ENCODE data around the gene CEACAM19.
A peak's percentile ranks its signal among the peaks of the same experiment; 100 is the strongest.
"Not testable (repeated sequence)": the region's sequence is repeated elsewhere in the genome, so short reads cannot be mapped to it uniquely, and the experiment has no call there.

CEACAM19 gene

GRCh38 chr19:44703336-44704078, 32.2 kb downstream of the CEACAM19 start:
- no peak for DNase-seq

- no peak for DNase-seq
Observed at GRCh38 chr19:44704982-44705381, 33.7 kb downstream of the CEACAM19 start.

- DNase-seq: no peak
Observed at GRCh38 chr19:44705502-44706010, 34.3 kb downstream of the CEACAM19 start.

- DNase-seq: no peak
Observed at GRCh38 chr19:44706506-44707236, 35.4 kb downstream of the CEACAM19 start.

GRCh38 chr19:44707794-44708193, 36.5 kb downstream of the CEACAM19 start:
- no peak for DNase-seq

GRCh38 chr19:44708940-44709339, 37.7 kb downstream of the CEACAM19 start:
- no peak for DNase-seq

- DNase-seq: not testable (repeated sequence)
Observed at GRCh38 chr19:44709434-44710266, 38.4 kb downstream of the CEACAM19 start.

- no peak for DNase-seq
Observed at GRCh38 chr19:44710483-44710882, 39.2 kb downstream of the CEACAM19 start.

GRCh38 chr19:44712864-44713515, 41.7 kb downstream of the CEACAM19 start:
- no peak for DNase-seq

- DNase-seq: no peak
Observed at GRCh38 chr19:44714597-44715169, 43.4 kb downstream of the CEACAM19 start.

- DNase-seq: no peak
Observed at GRCh38 chr19:44717603-44718002, 46.3 kb downstream of the CEACAM19 start.

GRCh38 chr19:44718441-44719261, 47.4 kb downstream of the CEACAM19 start:
- DNase-seq: no peak

- no peak for DNase-seq
Observed at GRCh38 chr19:44719262-44719701, 48.0 kb downstream of the CEACAM19 start.

GRCh38 chr19:44720396-44720795, 49.1 kb downstream of the CEACAM19 start:
- DNase-seq: not testable (repeated sequence)

GRCh38 chr19:44720945-44721344, 49.7 kb downstream of the CEACAM19 start:
- DNase-seq: no peak

- not testable (repeated sequence) for DNase-seq
Observed at GRCh38 chr19:44721369-44721768, 50.1 kb downstream of the CEACAM19 start.

- DNase-seq: no peak
Observed at GRCh38 chr19:44722131-44723121, 51.1 kb downstream of the CEACAM19 start.

- no peak for DNase-seq
Observed at GRCh38 chr19:44723299-44723951, 52.1 kb downstream of the CEACAM19 start.

- DNase-seq: peak; percentile 35 to 71 (median 58)
Observed at GRCh38 chr19:44723952-44724319, 52.7 kb downstream of the CEACAM19 start.

Measured in activated naive CD4-positive, alpha-beta T cell (primary cell).